ENCODE results near the gene DHX8. TPM values are rescaled to one million over a fixed set of nuclear protein-coding genes. Genes with fewer than 3 reads are reported as not detected.
"Not testable (repeated sequence)": the region's sequence is repeated elsewhere in the genome, so short reads cannot be mapped to it uniquely, and the experiment has no call there.

Gene DHX8
- total and polyA plus RNA-seq, 8 donors: 42.7 to 61.2 (median 46.0) TPM

GRCh38 chr17:43479948-43480347 lies 3.8 kb upstream of the DHX8 start:
- no peak for DNase-seq
- no peak for TF ChIP-seq CTCF (IDR thresholded peaks at IDR 0.05)
- no peak overlapping the region for H3K4me3 ChIP-seq
- H3K4me1 ChIP-seq: peaks cover 10 to 12% of the 10 kb centered on the region in 2 donors
- H3K27ac ChIP-seq: no peak overlapping the region
- H3K36me3 ChIP-seq: no peaks in the 10 kb centered on the region
- no peak for ATAC-seq
- intact Hi-C loops (cut with DNase I): loop anchor here in 1 of 2 donors (5.0 kb wide), 1 partner anchor 78 kb away; no protein-coding TSS in a partner anchor
- H3K9me3 ChIP-seq: no peaks in the 10 kb centered on the region
- no peaks in the 10 kb centered on the region for H3K27me3 ChIP-seq

- no peaks in the 10 kb centered on the region for H3K27me3 ChIP-seq
- no peaks in the 10 kb centered on the region for H3K9me3 ChIP-seq
- H3K36me3 ChIP-seq: no peaks in the 10 kb centered on the region
- intact Hi-C loops (cut with DNase I): loop anchor here (2.0 to 5.0 kb wide), 2 partner anchors 80 to 90 kb away; no protein-coding TSS in a partner anchor
- no peak for TF ChIP-seq CTCF (IDR thresholded peaks at IDR 0.05)
- no peak for DNase-seq
- peak overlapping the region in 1 of 2 donors; percentile 92 for H3K27ac ChIP-seq
- ATAC-seq: no peak
- peaks cover 16 to 35% of the 10 kb centered on the region in 2 donors for H3K4me1 ChIP-seq
- H3K4me3 ChIP-seq: no peak overlapping the region
Measured at GRCh38 chr17:43482103-43483012, 1.4 kb upstream of the DHX8 start.

- no peak overlapping the region for H3K27ac ChIP-seq
- TF ChIP-seq CTCF (IDR thresholded peaks at IDR 0.05): no peak
- no peak overlapping the region for H3K4me3 ChIP-seq
- no peaks in the 10 kb centered on the region for H3K27me3 ChIP-seq
- peaks cover 0 to 27% of the 10 kb centered on the region in 2 donors for H3K4me1 ChIP-seq
- H3K36me3 ChIP-seq: peaks cover 0 to 61% of the 10 kb centered on the region in 2 donors
- DNase-seq: no peak
- intact Hi-C loops (cut with DNase I): no loop called here
- ATAC-seq: no peak
- H3K9me3 ChIP-seq: no peaks in the 10 kb centered on the region
Measured at GRCh38 chr17:43490621-43491020, 6.8 kb downstream of the DHX8 start.

GRCh38 chr17:43509440-43509839 lies 25.7 kb downstream of the DHX8 start:
- H3K27me3 ChIP-seq; H3K4me1 ChIP-seq; DNase-seq; intact Hi-C loops (cut with DNase I); H3K27ac ChIP-seq; H3K4me3 ChIP-seq; ATAC-seq; H3K9me3 ChIP-seq: not testable (repeated sequence)
- peaks cover 0 to 100% of the 10 kb centered on the region in 2 donors for H3K36me3 ChIP-seq

GRCh38 chr17:43511199-43511598 lies 27.4 kb downstream of the DHX8 start:
- peaks cover 0 to 100% of the 10 kb centered on the region in 2 donors for H3K36me3 ChIP-seq
- H3K9me3 ChIP-seq; ATAC-seq; H3K27me3 ChIP-seq; H3K4me3 ChIP-seq; intact Hi-C loops (cut with DNase I); DNase-seq; H3K4me1 ChIP-seq; H3K27ac ChIP-seq: not testable (repeated sequence)

- Histone ChIP-seq H3K27me3 (no peaks in the 10 kb centered on the region), H3K36me3 (peaks cover 0 to 100% of the 10 kb centered on the region in 2 donors), H3K27ac (no peak overlapping the region), H3K9me3 (no peaks in the 10 kb centered on the region), H3K4me3 (no peak overlapping the region), H3K4me1 (no peaks in the 10 kb centered on the region)
- no peak for TF ChIP-seq CTCF (IDR thresholded peaks at IDR 0.05)
- intact Hi-C loops (cut with DNase I): no loop called here
- no peak for DNase-seq
- no peak for ATAC-seq
Measured at GRCh38 chr17:43515656-43516055, 31.9 kb downstream of the DHX8 start.

Data from left lung (tissue), 10 donors.